PFSK-1 (cell line): ENCODE data around the gene PXN.

ENCODE experiments used
- POLR2AphosphoS5 ChIP-seq: IDR thresholded peaks from 2 replicates; pipeline ENCODE4 v1.6.1; 2012; ENCODE audit warnings: low read depth, mild to moderate bottlenecking, control low read depth, low read length, moderate library complexity
- SIN3A ChIP-seq: IDR thresholded peaks from 2 replicates; pipeline ENCODE4 v1.6.1; 2012; ENCODE audit warnings: mild to moderate bottlenecking, low read length, moderate library complexity, borderline replicate concordance; ENCODE audit not compliant: insufficient read depth

GRCh38 chr12:120276734-120277133, 11.2 kb upstream of the PXN start:
- no peak for TF ChIP-seq POLR2AphosphoS5
- no peak for TF ChIP-seq SIN3A
